ENCODE results near the gene GTF2A1L.
"Not testable (repeated sequence)": the region's sequence is repeated elsewhere in the genome, so short reads cannot be mapped to it uniquely, and the experiment has no call there.

Gene GTF2A1L

GRCh38 chr2:48614581-48614980 is 3.1 kb upstream of the GTF2A1L start:
- FAIRE-seq: not testable (repeated sequence)

GRCh38 chr2:48619526-48619925 is 1.9 kb downstream of the GTF2A1L start:
- no peak for FAIRE-seq

- FAIRE-seq: no peak
Measured at GRCh38 chr2:48620604-48621003, 2.9 kb downstream of the GTF2A1L start.

DNA sequence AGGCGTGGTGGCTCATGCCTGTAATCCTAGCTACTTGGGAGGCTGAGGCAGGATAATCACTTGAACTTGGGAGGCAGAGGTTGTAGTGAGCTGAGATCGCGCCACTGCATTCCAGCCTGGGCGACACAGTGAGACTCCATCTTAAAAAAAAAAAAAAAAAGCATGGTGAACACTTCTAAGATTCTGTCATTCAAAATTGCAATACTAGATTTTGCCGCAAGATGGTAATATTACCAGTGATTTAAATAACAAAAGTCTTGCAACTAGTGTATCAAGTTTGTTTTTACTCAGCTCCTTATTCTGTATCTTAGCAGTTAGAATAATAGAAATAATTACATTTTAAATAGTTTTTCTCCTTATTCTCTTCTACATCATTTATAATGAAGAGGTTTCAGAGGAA is 5.0 kb downstream of the GTF2A1L start:
- not testable (repeated sequence) for FAIRE-seq

- FAIRE-seq: no peak
Measured at GRCh38 chr2:48624696-48625095, 7.0 kb downstream of the GTF2A1L start.

GRCh38 chr2:48626047-48626446 is 8.4 kb downstream of the GTF2A1L start:
- no peak for FAIRE-seq

DNA sequence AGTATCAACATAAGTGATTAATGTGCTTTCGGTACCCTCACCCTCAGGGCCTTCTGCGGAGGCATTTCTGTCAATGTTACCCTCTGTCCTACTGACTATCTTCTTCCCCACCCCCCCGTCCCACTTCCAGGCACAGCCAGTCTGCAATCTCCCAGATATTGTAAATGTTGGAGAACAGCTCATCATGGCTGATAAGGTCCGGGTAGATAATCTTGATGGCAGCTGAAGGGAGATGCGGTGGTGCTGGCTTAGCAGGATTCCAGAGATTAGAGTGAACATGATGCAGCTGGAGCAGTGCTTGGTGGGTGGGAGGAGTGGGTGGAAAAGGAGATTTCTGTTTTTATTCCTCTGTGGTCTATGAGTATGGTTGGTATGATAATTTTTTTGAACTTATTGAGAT is 15.5 kb downstream of the GTF2A1L start:
- FAIRE-seq: no peak

DNA sequence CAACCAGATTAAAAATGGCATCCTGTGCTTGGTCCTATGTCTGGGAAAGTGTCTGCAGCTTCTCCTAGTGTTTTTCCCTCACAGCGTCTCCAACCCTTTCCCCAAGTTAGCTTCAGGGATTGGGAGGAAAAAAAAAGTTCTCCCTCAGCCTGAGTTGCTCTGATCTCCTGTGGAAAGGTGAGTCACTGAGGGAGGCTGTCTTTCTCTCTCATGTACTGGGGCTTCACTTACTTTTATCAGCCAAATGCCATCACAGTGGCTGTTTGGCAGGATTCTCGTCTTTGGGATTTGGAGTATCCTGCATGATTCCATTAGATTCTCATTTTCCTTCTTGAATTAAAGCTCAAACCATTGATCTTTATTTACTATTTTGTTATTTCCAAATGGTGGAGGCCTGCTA is 18.1 kb downstream of the GTF2A1L start:
- no peak for FAIRE-seq

GRCh38 chr2:48638261-48638660 is 20.6 kb downstream of the GTF2A1L start:
- no peak for FAIRE-seq

DNA sequence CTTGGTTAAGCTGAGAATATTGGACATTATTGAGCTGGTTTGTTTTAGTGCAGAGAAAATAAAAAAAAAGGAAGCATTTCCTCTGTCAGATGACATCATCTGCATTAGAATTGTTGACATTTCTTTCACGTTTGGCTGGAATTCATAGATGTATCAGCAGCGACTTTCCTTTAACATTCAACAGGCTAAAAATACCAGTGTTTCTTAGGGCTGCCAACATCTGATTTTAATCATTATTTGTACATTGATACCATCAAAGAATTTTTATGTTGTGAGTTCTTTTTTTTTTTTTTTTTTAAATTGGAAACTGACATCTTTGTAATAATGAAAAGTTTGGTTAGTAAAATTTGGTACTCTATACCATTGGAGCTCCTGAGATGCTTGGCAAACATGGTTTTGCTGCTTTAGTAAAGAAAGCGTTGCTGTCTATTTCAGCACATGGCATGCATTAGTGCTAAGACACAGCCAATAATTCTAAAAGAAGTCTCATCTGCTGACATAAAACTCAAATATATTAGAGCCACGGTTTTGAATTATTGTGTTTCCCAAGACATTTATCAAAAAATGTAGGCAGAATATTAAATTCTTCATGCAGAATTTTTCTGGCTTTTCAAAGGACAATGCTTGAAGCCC is 33.6 kb downstream of the GTF2A1L start:
- no peak for FAIRE-seq

DNA sequence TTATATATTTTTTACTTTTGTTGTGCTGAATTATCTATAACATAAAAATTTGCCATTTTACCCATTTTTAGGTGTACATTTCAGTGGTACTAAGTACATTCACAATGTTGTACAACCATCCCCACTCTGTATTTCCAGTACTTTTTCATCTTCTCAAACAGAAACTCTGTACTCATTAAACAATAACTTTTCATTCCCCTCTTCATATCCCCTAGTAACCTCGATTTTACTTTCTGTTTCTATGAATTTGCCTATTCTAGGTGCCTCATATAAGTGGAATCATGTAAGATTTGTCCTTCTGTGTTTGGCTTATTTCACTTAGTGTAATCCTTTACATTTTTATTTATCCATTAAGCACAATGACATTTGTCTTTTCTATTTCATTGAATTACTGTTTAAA is 51.3 kb downstream of the GTF2A1L start:
- FAIRE-seq: no peak

DNA sequence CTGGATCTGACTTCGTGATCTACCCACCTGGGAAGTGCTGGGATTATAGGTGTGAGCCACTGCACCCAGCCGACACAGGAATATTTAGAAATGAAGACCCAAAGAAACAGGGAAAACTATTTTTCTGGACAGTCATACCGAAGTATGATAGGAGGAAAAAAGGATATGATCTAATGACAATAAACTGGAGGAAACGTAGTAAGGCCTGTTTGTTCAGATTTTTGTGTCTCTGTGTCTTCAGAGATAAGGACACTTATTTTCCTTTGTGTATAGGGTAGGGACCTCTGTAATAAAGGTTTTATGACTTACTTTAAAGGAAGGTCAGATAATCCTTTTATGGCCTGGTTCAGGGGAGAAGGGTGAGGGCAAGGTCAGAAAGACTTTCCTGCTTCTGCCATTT is 55.9 kb downstream of the GTF2A1L start:
- FAIRE-seq: no peak

DNA sequence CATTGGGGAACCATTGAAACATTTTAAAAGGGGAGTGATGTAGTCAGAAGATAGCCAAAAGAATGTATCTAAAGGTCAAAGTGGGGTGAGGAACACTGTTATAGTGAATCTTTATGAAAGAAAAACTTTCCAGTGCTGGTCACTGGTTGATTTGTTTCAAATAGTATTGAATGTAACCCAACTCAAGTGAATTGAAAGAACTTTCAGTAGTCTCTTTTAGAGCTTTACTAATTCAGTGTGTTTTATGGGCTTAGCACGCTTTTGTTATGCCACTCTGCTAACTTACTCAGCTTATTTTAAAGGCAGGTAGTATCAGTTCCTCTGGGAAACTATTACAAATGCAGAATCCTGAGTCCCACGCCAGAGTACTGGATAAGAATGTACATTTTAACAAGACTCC is 57.3 kb downstream of the GTF2A1L start:
- FAIRE-seq: no peak

- no peak for FAIRE-seq
Measured at GRCh38 chr2:48677450-48677849, 59.8 kb downstream of the GTF2A1L start.

- FAIRE-seq: peak; percentile 43
Measured at GRCh38 chr2:48685126-48685525, 67.5 kb downstream of the GTF2A1L start.

- FAIRE-seq: no peak
Measured at GRCh38 chr2:48691935-48692691, 74.5 kb downstream of the GTF2A1L start.

DNA sequence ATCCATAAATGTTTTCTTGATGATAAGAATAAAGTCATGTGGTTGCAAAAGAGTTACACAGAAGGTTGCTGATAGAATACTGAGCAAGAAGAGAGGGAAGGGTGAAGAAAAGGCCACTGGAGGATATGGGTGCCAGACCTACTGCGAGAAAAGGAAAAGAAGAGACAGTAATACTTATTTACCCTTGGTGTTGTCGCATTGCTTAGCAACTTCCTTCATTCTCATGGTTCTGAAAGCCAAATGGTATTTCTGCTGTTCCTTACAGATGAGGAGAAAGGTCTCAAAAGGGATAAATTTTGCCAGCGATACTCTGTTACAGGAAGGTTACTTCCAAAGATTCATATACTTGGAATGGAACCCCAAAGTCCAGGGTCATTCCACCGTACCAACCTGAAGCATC is 75.4 kb downstream of the GTF2A1L start:
- FAIRE-seq: no peak

DNA sequence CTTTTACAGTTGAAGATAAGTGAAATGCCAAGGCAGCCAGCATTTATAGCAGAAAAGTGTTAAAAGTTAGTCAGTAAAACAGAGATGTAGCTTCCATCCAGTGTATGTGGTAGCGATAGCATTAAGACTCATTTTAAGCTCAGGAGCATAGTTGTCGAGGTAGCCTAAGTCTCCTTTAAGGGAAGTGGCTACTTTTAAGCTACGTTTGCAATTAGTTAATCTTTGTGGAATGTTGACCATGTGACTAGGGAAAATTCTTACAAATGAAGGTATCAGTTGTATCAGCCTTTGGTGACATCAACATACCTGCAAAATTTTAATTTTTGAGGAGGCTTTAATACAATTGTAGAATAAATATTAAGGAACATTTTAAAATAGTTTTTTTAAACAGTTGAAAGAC is 76.0 kb downstream of the GTF2A1L start:
- FAIRE-seq: no peak

GRCh38 chr2:48694149-48694548 is 76.5 kb downstream of the GTF2A1L start:
- FAIRE-seq: no peak

GRCh38 chr2:48695991-48696390 is 78.3 kb downstream of the GTF2A1L start:
- FAIRE-seq: no peak

DNA sequence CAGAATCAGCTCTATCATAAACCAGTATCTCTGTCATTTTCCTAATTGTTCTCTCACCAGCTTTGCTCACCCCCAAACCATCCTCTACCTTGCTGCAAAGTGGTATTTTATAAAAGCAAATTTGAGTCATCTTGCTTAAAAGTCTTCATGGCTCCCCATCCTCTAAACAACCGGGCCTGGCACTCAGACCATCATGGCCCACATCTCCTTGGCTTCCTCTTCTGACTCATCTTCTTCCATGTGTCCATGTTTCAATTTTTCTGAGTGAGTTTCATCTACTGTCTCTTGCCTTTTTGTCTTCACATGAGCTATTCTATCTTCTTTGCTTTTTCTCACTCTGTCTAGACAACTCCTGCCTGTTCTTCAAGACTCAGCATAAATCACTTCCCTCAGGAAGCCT is 79.2 kb downstream of the GTF2A1L start:
- FAIRE-seq: no peak

DNA sequence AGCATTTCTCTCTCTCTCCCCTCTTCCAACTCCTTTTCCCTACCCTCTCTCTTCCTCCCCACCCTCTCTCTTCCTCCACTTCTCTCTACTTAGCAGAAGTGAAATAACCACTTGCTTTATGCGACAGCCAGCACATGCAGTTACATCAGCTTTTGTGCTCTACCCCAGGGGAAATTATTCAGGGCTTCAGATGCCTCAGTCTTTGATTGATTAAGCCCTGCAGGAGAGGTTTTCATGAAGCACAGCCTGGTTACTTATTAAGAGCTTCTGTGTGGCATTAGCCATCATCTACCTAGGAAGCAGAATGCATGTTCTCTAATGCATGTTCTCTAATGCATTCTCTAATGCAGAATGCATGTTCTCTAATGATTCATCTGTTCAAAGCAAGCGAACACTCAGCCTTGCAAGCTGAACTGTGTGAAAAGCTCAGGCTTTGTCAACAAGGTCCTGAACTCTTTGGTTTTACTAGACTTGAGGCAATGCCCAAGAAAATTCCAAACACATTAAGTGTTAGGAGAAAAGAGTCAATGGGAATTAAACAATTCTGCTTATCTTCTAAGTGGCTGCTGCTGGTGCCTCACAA is 81.8 kb downstream of the GTF2A1L start:
- FAIRE-seq: no peak

DNA sequence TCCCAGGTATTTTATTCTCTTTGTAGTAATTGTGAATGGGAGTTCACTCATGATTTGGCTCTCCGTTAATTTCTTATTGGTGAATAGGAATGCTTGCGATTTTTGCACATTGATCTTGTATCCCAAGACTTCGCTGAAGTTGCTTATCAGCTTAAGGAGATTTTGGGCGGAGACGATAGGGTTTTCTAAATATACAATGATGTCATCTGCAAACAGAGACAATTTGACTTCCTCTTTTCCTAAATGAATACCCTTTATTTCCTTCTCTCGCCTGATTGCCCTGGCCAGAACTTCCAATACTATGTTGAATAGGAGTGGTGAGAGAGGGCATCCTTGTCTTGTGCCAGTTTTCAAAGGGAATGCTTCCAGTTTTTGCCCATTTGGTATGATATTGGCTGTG is 86.0 kb downstream of the GTF2A1L start:
- FAIRE-seq: not testable (repeated sequence)

DNA sequence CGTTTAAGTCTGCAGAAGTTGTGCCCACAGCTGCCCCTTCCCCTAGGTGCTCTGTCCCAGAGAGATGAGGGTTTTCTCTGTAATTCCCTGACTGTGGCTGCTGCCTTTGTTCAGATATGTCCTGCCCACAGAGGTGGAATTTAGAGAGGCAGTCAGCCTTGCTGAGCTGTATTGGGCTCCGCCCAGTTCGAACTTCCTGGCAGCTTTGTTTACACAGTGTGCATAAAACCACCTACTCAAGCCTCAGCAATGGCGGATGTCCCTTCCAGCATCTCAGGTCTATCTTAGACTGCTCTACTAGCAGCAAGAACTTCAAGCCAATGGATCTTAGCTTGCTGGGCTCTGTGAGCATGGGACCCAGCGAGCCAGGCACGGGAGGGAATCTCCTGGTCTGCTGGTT is 89.8 kb downstream of the GTF2A1L start:
- FAIRE-seq: no peak

All from islet of Langerhans (tissue), 1 donor.